Central memory CD8-positive, alpha-beta T cell (primary cell): ENCODE data around the gene PTPRM.
"Not testable (repeated sequence)": the region's sequence is repeated elsewhere in the genome, so short reads cannot be mapped to it uniquely, and the experiment has no call there.

Experiments used
- ATAC-seq: fragments of 150-1000 bp; cut with Tn5 transposase; replicated peaks from 2 replicates; pipeline ENCODE4 v1.10.0; 2022; ENCODE audit warnings: mild to moderate bottlenecking, moderate FRiP score, moderate number of reproducible peaks; ENCODE audit not compliant: poor library complexity, severe bottlenecking; ENCODE audit errors: extremely low read depth
- DNase-seq, 2 donors: peaks; one replicate each; pipeline ENCODE4 v3.0.0; 2021; ENCODE audit warnings: low spot score in 2 of 2
- H3K27ac Mint-ChIP-seq: one replicate; pipeline ENCODE4 v1.8.0; 2022; ENCODE audit warnings: low read depth, mild to moderate bottlenecking, moderate library complexity, mixed read lengths
- H3K27me3 Mint-ChIP-seq: one replicate; pipeline ENCODE4 v1.8.0; 2022; ENCODE audit warnings: mixed read lengths
- H3K36me3 Mint-ChIP-seq: one replicate; pipeline ENCODE4 v1.8.0; 2022; ENCODE audit warnings: mild to moderate bottlenecking, moderate library complexity, mixed read lengths; ENCODE audit not compliant: insufficient read depth
- H3K4me1 Mint-ChIP-seq: one replicate; pipeline ENCODE4 v1.8.0; 2022; ENCODE audit warnings: mixed read lengths
- H3K4me3 Mint-ChIP-seq: one replicate; pipeline ENCODE4 v1.8.0; 2022; ENCODE audit warnings: mild to moderate bottlenecking, moderate library complexity, mixed read lengths
- H3K9me3 Mint-ChIP-seq: one replicate; pipeline ENCODE4 v1.8.0; 2022; ENCODE audit warnings: mixed read lengths

The PTPRM gene

DNA sequence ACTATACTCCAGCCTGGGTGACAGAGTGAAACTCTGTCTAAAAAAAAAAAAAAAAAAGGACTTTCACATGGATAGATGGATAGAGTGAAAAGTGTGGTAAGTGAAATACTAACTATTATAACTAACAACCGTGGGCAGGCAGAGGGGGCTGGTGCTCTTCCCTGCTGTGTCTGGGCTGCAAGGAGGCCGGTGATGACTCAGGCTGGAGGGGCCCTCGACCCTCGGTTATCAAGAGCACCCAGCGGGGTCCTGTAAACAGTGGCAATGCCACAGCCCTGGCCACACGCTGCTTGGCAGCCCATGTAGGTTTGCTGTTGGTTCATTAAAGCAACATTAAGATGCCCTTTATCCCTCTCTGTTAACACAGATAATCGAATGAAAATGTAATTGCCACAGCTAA, 857.4 kb downstream of the PTPRM start:
- Mint-ChIP-seq H3K9me3 (no peaks in the 10 kb centered on the region), H3K4me3 (no peak overlapping the region), H3K27me3 (no peaks in the 10 kb centered on the region), H3K4me1 (no peaks in the 10 kb centered on the region), H3K27ac (no peak overlapping the region), H3K36me3 (no peaks in the 10 kb centered on the region)
- no peak for ATAC-seq
- no peak for DNase-seq

DNA sequence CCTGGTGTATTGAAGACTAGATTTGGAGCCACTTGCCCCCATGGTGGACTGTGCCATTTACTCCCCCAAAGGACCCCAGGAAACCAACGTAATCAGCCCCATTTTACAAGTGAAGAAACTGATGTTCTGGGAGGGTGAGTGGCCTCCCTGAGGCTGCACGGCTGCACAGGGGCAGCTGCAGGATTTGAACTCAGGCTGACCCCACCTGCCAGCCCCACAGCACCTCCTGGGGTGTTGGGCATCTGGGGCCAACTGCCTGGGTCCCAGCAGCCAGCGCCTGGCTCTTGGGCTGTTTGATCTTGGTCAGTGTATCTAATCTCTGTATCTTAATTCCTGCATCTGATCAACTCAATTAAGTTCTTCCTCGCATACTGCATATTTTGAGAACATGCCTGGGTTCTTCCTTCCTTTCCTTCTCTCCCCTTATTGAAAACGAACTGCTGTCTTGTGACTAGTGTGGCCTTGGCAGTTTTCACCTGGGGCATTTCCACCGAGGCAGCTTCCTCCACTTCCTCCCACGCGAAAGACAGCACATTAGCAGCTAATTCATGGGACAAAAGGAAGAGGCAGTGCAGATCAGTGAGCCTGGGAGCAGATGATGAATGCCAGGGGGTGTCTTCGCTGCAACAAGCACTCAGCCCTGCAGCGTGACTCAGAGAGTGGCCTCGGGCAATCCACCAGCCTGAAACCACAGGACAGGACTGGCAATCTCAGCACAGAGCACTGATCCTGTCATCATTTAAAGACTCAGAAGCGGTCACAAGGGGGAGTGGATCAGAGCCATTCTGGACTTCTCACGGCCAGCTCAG, 858.0 kb downstream of the PTPRM start:
- H3K27ac Mint-ChIP-seq = no peak overlapping the region
- DNase-seq (no peak), ATAC-seq (no peak)

DNA sequence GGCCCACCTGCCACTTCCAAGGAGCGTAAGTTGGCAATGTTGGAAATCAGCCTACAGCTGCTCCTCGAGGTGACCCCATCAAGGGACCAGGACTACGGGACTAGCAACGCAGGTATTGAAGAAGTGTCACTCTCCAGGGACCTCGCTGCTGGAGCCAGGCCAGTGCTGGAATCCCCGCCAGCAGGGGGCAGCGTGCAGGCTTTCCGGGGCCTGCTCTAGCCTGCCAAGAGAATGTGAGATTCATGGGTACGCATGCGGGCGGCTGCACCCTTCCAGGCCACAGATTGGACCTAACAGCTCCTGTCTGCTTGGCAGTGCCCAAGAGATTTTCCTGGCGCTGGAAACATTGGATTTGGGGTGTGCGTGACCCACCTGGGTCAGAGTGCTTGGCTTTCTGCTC, 859.3 kb downstream of the PTPRM start:
- no peak for ATAC-seq
- no peak overlapping the region for H3K4me3 Mint-ChIP-seq
- no peaks in the 10 kb centered on the region for H3K36me3 Mint-ChIP-seq
- no peaks in the 10 kb centered on the region for H3K9me3 Mint-ChIP-seq
- no peak overlapping the region for H3K27ac Mint-ChIP-seq
- no peak for DNase-seq
- no peaks in the 10 kb centered on the region for H3K4me1 Mint-ChIP-seq
- no peaks in the 10 kb centered on the region for H3K27me3 Mint-ChIP-seq

More for the DNA sequence above, 858.0 kb downstream of the PTPRM start:
- H3K4me1 Mint-ChIP-seq = no peaks in the 10 kb centered on the region
- no peaks in the 10 kb centered on the region for H3K36me3 Mint-ChIP-seq
- H3K9me3 Mint-ChIP-seq = no peaks in the 10 kb centered on the region
- no peaks in the 10 kb centered on the region for H3K27me3 Mint-ChIP-seq
- H3K4me3 Mint-ChIP-seq = no peak overlapping the region

DNA sequence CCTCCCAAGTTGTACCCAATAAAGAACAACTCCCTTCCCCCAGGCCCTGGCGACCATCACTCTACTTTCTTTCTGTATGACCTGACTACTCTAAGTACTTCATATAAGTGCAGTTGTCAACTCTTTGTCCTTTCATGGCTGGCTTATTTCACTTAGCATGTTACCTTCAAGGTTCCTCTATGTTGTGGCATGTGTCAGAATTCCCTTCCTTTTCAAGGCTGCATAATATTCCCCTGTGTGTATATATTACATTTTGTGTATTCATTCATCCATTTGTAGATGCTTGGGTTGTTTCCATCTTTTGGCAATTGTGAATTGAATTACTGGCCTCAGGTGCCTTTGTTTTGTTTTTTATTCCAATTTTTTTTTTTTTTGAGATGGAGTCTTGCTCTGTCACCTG, 860.2 kb downstream of the PTPRM start:
- no peak overlapping the region for H3K27ac Mint-ChIP-seq
- no peaks in the 10 kb centered on the region for H3K36me3 Mint-ChIP-seq
- H3K27me3 Mint-ChIP-seq = no peaks in the 10 kb centered on the region
- no peaks in the 10 kb centered on the region for H3K4me1 Mint-ChIP-seq
- H3K9me3 Mint-ChIP-seq = no peaks in the 10 kb centered on the region
- ATAC-seq (no peak), DNase-seq (no peak)
- no peak overlapping the region for H3K4me3 Mint-ChIP-seq

DNA sequence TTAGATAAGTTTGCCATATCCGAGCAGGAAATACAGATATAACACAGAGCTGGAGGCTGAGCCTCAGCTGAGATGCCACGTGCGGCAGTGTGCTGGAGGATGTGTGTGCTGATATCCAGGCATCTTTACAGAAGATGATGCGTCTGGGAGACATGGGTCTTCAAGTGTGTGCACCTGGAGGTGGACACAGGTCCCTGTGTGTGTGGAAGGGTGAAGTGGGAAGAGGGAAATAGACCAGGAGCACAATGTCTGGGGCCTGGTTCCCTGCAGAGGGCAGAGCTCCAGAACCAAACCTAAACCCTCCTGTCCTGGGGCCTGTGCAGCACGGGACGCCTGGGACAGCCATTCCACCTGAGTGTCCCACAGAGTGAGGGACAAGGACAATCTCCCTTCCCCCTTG, 861.8 kb downstream of the PTPRM start:
- Mint-ChIP-seq H3K9me3 (no peaks in the 10 kb centered on the region), H3K36me3 (no peaks in the 10 kb centered on the region)
- ATAC-seq = no peak

GRCh38 chr18:8431036-8431435, 863.9 kb downstream of the PTPRM start:
- Mint-ChIP-seq H3K27me3 (no peaks in the 10 kb centered on the region), H3K9me3 (no peaks in the 10 kb centered on the region), H3K4me1 (no peaks in the 10 kb centered on the region), H3K27ac (no peak overlapping the region), H3K4me3 (no peak overlapping the region), H3K36me3 (no peaks in the 10 kb centered on the region)
- DNase-seq (no peak), ATAC-seq (no peak)

More for the DNA sequence above, 861.8 kb downstream of the PTPRM start:
- H3K27ac Mint-ChIP-seq = no peak overlapping the region
- H3K27me3 Mint-ChIP-seq = no peaks in the 10 kb centered on the region
- H3K4me1 Mint-ChIP-seq = no peaks in the 10 kb centered on the region
- no peak overlapping the region for H3K4me3 Mint-ChIP-seq
- DNase-seq = no peak

DNA sequence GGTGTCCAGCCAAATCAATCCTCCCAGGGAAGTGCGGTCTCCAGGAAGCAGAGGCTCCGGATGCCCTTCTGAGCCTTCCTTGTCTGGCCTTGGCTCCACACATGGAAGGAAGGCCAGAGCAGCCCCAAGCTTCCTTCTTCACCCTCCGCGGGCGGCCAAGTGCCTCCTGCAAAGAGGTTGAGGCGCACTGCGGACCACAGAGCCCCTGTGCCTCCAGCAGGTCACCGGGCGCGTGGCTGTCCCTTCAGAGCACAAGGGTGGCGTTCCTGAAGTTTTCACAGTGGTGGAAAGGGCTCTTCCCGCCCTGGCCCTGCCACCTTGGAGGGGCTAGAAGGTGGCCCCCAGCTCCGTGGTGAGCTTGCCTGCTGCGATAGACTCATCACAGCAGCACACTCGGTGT, 866.2 kb downstream of the PTPRM start:
- Mint-ChIP-seq H3K36me3 (no peaks in the 10 kb centered on the region), H3K27ac (no peak overlapping the region), H3K9me3 (no peaks in the 10 kb centered on the region), H3K4me1 (no peaks in the 10 kb centered on the region), H3K4me3 (no peak overlapping the region), H3K27me3 (no peaks in the 10 kb centered on the region)
- no peak for DNase-seq
- ATAC-seq = no peak

- ATAC-seq (no peak), DNase-seq (no peak)
- Mint-ChIP-seq H3K36me3 (no peaks in the 10 kb centered on the region), H3K4me1 (no peaks in the 10 kb centered on the region), H3K27ac (no peak overlapping the region), H3K27me3 (no peaks in the 10 kb centered on the region), H3K9me3 (no peaks in the 10 kb centered on the region), H3K4me3 (no peak overlapping the region)
These were observed 866.7 kb downstream of the PTPRM start for GRCh38 chr18:8433771-8434170.

GRCh38 chr18:8435376-8435775, 868.3 kb downstream of the PTPRM start:
- Mint-ChIP-seq H3K4me1 (no peaks in the 10 kb centered on the region), H3K27ac (no peak overlapping the region), H3K27me3 (no peaks in the 10 kb centered on the region), H3K4me3 (no peak overlapping the region), H3K36me3 (no peaks in the 10 kb centered on the region), H3K9me3 (no peaks in the 10 kb centered on the region)
- ATAC-seq = no peak
- no peak for DNase-seq

DNA sequence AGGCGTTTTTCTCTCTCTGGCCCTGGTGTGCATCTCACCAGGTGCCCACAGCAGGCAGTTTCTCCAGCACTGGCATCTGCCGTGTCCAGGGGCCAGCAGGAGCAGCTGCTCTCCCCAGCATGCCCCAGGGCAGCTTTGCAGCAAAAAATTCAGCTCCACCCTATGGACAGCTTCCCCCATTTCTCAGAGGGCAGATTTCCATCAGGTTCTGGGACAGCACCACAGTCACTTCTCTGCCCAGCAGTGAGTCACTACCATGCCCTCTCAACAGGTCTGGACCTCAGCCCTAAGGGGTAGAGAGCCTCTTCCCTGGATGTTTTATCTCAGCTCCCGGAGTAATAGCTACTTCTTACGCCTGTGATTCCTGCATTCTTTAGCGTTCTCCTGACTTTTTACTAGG, 871.9 kb downstream of the PTPRM start:
- Mint-ChIP-seq H3K36me3 (no peaks in the 10 kb centered on the region), H3K27ac (no peak overlapping the region), H3K9me3 (no peaks in the 10 kb centered on the region), H3K4me1 (no peaks in the 10 kb centered on the region), H3K4me3 (no peak overlapping the region), H3K27me3 (no peaks in the 10 kb centered on the region)
- no peak for DNase-seq
- no peak for ATAC-seq

DNA sequence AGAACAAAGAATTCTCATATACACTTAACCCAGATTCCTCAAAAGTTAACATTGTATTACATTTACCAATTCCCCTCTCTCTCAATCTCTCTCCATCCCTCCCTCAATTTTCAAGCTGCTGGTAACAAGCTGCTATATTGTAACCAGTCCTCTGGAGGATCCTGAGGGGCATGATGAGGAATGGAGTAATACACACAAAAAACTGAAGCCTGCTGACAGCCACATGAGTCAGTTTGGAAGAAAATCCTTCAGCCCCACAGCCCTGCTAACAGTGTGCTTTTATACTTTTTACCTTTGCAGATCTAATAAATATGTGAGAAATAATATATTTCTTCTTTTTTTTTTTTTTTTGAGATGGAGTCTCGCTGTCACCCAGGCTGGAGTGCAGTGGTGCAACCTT, 876.4 kb downstream of the PTPRM start:
- ATAC-seq = no peak
- Mint-ChIP-seq H3K9me3 (peaks cover 5% of the 10 kb centered on the region), H3K36me3 (no peaks in the 10 kb centered on the region), H3K4me1 (no peaks in the 10 kb centered on the region), H3K4me3 (no peak overlapping the region), H3K27me3 (peaks cover 25% of the 10 kb centered on the region), H3K27ac (no peak overlapping the region)
- DNase-seq = no peak

DNA sequence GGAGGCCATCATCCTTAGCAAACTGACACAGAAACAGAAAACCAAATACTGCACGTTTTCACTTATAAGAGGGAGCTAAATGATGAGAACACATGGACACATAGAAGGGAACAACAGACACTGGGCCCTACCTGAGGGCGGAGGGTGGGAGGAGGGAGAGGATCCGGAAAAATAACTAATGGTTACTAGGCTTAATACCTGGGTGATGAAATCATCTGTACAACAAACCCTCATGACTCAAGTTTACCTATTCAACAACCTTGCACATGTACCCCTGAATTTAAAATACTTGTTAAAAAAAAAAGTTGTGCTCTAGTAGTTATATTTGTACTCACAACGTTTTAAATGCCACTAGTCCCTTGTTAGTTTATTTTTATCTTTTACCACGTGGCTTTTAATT, 879.8 kb downstream of the PTPRM start:
- peaks cover 26% of the 10 kb centered on the region for H3K27me3 Mint-ChIP-seq
- not testable (repeated sequence) for ATAC-seq, H3K4me3 Mint-ChIP-seq, H3K27ac Mint-ChIP-seq, H3K36me3 Mint-ChIP-seq, DNase-seq, H3K9me3 Mint-ChIP-seq, H3K4me1 Mint-ChIP-seq

DNA sequence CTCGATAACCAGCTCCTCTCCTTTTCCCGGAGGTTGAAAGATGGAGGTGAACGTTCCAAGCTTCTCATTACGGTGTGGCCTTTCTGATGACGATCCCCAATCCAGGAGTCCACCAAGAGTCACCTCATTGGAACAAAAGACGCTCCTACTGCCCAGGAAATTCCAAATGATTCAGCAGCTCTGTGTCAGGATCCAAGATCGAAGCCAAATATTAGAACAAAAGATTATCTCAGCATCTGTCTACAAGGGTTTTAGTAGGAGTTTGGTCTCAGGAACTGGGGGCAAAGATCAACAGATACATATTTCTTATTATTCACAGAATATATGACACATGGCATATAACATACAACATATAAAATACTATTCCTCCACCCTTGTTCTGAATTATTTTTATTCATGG, 881.0 kb downstream of the PTPRM start:
- Mint-ChIP-seq H3K4me3 (no peak overlapping the region), H3K27ac (no peak overlapping the region), H3K27me3 (peaks cover 26% of the 10 kb centered on the region), H3K9me3 (peaks cover 5% of the 10 kb centered on the region), H3K36me3 (peaks cover under 1% of the 10 kb centered on the region), H3K4me1 (no peaks in the 10 kb centered on the region)
- no peak for ATAC-seq
- no peak for DNase-seq
